Endothelial cell of umbilical vein (primary cell): ENCODE data around the gene WAS. TPM values are rescaled to one million over a fixed set of nuclear protein-coding genes. Genes with fewer than 3 reads are reported as not detected.

ENCODE experiments used
- BruUV-seq: library from RNA; stranded (reverse); fragments of 400-500 nt; replicated peaks from 2 replicates; lab custom pipeline; 2021; lab: Mats Ljungman, UMichigan
- CTCF ChIA-PET: fragments of 300-600, 350-600 bp; sonication (Branson Sonifier 250); formaldehyde crosslinking; loops from one replicate; lab custom pipeline; 2021; ENCODE audit warnings: antibody characterized with exemption, inconsistent platforms; lab: Charles Lee
- POLR2A ChIA-PET: fragments of 300-600, 350-600 bp; sonication (Branson Sonifier 250); formaldehyde crosslinking; loops from one replicate; lab custom pipeline; 2021; ENCODE audit warnings: antibody characterized with exemption, inconsistent platforms; lab: Charles Lee
- DNase-seq: peaks from one replicate; pipeline ENCODE4 v3.0.0-alpha.2; 2011; ENCODE audit warnings: low read depth, low spot score
- FAIRE-seq: peaks from 2 replicates; lab custom pipeline; 2011; peaks lifted over from hg19 to GRCh38; lab: Jason Lieb, UNC
- H2AFZ ChIP-seq: 2 replicates; pipeline ENCODE4 v1.6.0; 2012; ENCODE audit warnings: low read depth, low read length, control low read depth, inconsistent platforms
- H3K27ac ChIP-seq: 2 replicates; pipeline ENCODE4 v1.5.1; 2011; ENCODE audit warnings: low read depth, mild to moderate bottlenecking, control low read depth, low read length, moderate library complexity; ENCODE audit not compliant: insufficient read depth
- H3K27me3 ChIP-seq, 2 experiments: 2 replicates each; pipeline versions ENCODE4 v1.6.0 to v1.6.1; 2011; ENCODE audit warnings: low read length in 2 of 2, mixed read lengths in 1 of 2; ENCODE audit not compliant: control insufficient read depth in 2 of 2, insufficient read depth in 2 of 2
- H3K36me3 ChIP-seq, 2 experiments: 2 replicates in 1 of 2; 3 replicates in 1 of 2; pipeline ENCODE4 v1.5.1; 2011; ENCODE audit warnings: low read length in 2 of 2, mild to moderate bottlenecking in 1 of 2, moderate library complexity in 1 of 2; ENCODE audit not compliant: control insufficient read depth in 2 of 2, insufficient read depth in 2 of 2; ENCODE audit errors: extremely low read depth in 1 of 2
- H3K4me1 ChIP-seq: 3 replicates; pipeline ENCODE4 v1.5.1; 2011; ENCODE audit warnings: mild to moderate bottlenecking, low read length; ENCODE audit not compliant: control insufficient read depth, insufficient read depth; ENCODE audit errors: extremely low read depth
- H3K4me2 ChIP-seq: 2 replicates; pipeline ENCODE4 v1.6.1; 2011; ENCODE audit warnings: low read length, control low read depth, mixed read lengths; ENCODE audit not compliant: insufficient read depth
- H3K4me3 ChIP-seq, 3 experiments: fragments of 200-600 bp in 1 of 3; sonication (generic), shearing (Covaris generic) in 1 of 3; replicated peaks in 1 of 3; 2 replicates each; pipeline ENCODE4 v1.5.1; 2011 to 2016; ENCODE audit warnings: control low read depth in 3 of 3, low read length in 3 of 3, mild to moderate bottlenecking in 2 of 3, inconsistent platforms in 1 of 3, low read depth in 1 of 3, moderate library complexity in 1 of 3; ENCODE audit not compliant: insufficient read depth in 1 of 3
- H3K79me2 ChIP-seq: 2 replicates; pipeline ENCODE4 v1.6.0; 2012; ENCODE audit warnings: low read length, inconsistent platforms; ENCODE audit not compliant: control insufficient read depth, insufficient read depth
- H3K9ac ChIP-seq: replicated peaks from 2 replicates; pipeline ENCODE3; 2011; ENCODE audit warnings: low read length, control low read depth; ENCODE audit not compliant: insufficient read depth; ENCODE audit errors: extremely low read depth
- H3K9me1 ChIP-seq: replicated peaks from 3 replicates; pipeline ENCODE4 v1.6.0; 2011; ENCODE audit warnings: mild to moderate bottlenecking, low read length; ENCODE audit not compliant: control insufficient read depth, insufficient read depth; ENCODE audit errors: extremely low read depth
- H3K9me3 ChIP-seq: replicated peaks from 2 replicates; pipeline ENCODE4 v1.5.1; 2012; ENCODE audit warnings: low read length, inconsistent platforms; ENCODE audit not compliant: control insufficient read depth, insufficient read depth
- H4K20me1 ChIP-seq: replicated peaks from 2 replicates; pipeline ENCODE3; 2011; ENCODE audit warnings: mild to moderate bottlenecking, low read length; ENCODE audit not compliant: control insufficient read depth, insufficient read depth; ENCODE audit errors: extremely low read depth
- EZH2 ChIP-seq: IDR thresholded peaks from 2 replicates; pipeline ENCODE4 v1.6.1; 2012; ENCODE audit warnings: borderline replicate concordance, low read depth, mild to moderate bottlenecking, moderate library complexity, low read length, inconsistent platforms; ENCODE audit not compliant: severe bottlenecking
- FOS ChIP-seq: IDR thresholded peaks from 2 replicates; pipeline ENCODE4 v1.6.1; 2011; ENCODE audit warnings: mild to moderate bottlenecking, low read length, moderate library complexity, borderline replicate concordance; ENCODE audit not compliant: insufficient read depth
- GATA2 ChIP-seq: IDR thresholded peaks from 2 replicates; pipeline ENCODE4 v1.7.0; 2011; ENCODE audit warnings: low read depth, mild to moderate bottlenecking, moderate library complexity, mixed read lengths, low read length; ENCODE audit not compliant: insufficient read length, insufficient read depth
- JUN ChIP-seq: IDR thresholded peaks from 2 replicates; pipeline ENCODE4 v1.6.1; 2011; ENCODE audit warnings: borderline replicate concordance, low read depth; ENCODE audit not compliant: insufficient read length, insufficient read depth
- MYC ChIP-seq: IDR thresholded peaks from one replicate; pipeline ENCODE4 v1.6.1; 2011; ENCODE audit warnings: mild to moderate bottlenecking, low read depth, low read length
- POLR2A ChIP-seq: IDR thresholded peaks from 2 replicates; pipeline ENCODE4 v1.6.1; 2012; ENCODE audit warnings: low read depth, mild to moderate bottlenecking, control low read depth, low read length
- POLR2AphosphoS5 ChIP-seq: IDR thresholded peaks from 2 replicates; pipeline ENCODE4 v1.6.1; 2012; ENCODE audit warnings: low read depth, mild to moderate bottlenecking, control low read depth, low read length, moderate library complexity; ENCODE audit not compliant: insufficient read depth
- dilution Hi-C: fragments of 300-500 bp; cut with MboI; formaldehyde crosslinking; loops from one replicate; pipeline ENCODE4 v1.15.0; 2019; ENCODE audit warnings: low sequenced_read_pairs; ENCODE audit not compliant: extremely low pct_ligation_motif_present
- intact Hi-C: fragments of 100-400 bp; cut with micrococcal nuclease; formaldehyde crosslinking; loops from one replicate; pipeline ENCODE4 v1.10.0; 2022
- polyA plus RNA-seq, 4 experiments: library from polyadenylated mRNA; depleted of rRNA in 3 of 4; stranded (reverse) in 3 of 4; unstranded in 1 of 4; fragments of >200 nt; gene quantifications; 2 replicates each; pipeline versions ENCODE4 v1.2.1 to v1.2.3, GENCODE V29; 2011 to 2012; ENCODE audit warnings: missing spikeins in 1 of 4
- small RNA-seq: library from RNA; depleted of rRNA; stranded (forward); fragments of <200 nt; gene quantifications from one replicate; pipeline ENCODE3, GENCODE V24; 2012; ENCODE audit warnings: low replicate concordance, low read depth; ENCODE audit not compliant: insufficient read depth, insufficient read length
- total RNA-seq: library from RNA; stranded (reverse); gene quantifications from 2 replicates; pipeline ENCODE4 v1.2.3, GENCODE V29; 2021
- TF ChIP-seq, protein P1 (sequence below): IDR thresholded peaks from 2 replicates; pipeline ENCODE4 v1.6.1; 2011; ENCODE audit not compliant: insufficient read depth, insufficient read length
- TF ChIP-seq, protein P2 (sequence below), 2 donors: IDR thresholded peaks; 1 replicate in 1 of 2; 2 replicates in 1 of 2; pipeline ENCODE4 v1.5.1; 2011; ENCODE audit warnings: low read length in 2 of 2, mild to moderate bottlenecking in 2 of 2, moderate library complexity in 2 of 2, control low read depth in 1 of 2, inconsistent platforms in 1 of 2, low read depth in 1 of 2; ENCODE audit not compliant: insufficient read depth in 1 of 2; ENCODE audit errors: extremely low read depth in 1 of 2

The WAS gene
- total and polyA plus RNA-seq, 2 donors (not counting 3 experiments of a cell fraction or from before 2014, with no cell fraction given): 0.73 TPM; not detected in 1

DNA sequence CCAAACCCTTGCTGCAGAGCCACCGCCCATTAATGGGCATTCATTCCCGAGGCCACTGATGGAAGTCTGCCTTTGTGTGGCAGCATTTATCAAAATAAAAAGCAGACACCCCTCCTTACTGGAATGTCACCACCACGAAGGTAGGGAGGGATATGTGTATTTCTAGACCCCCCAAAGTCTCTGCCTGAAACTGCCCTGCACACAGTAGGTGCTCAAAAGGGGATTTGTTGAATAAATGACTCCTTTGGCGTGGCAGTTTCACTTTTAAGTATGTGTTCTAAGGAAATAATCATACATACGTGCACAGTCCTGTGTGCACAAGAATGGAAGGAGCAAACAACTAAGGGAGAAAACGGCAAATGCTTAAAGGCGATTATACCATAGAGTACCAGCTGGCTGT, 54.3 kb downstream of the WAS start:
- H3K79me2 ChIP-seq: no peaks in the 10 kb centered on the region
- H3K36me3 ChIP-seq: no peaks in the 10 kb centered on the region
- peak overlapping the region; percentile 39 for H3K4me2 ChIP-seq
- POLR2A ChIA-PET: interaction anchor here (0.7 to 1.4 kb wide), 2 partner anchors 64 to 159 kb away, joined by 3 to 5 read pairs; partner anchors contain the start of genes HDAC6, PQBP1 and TIMM17B
- no peaks in the 10 kb centered on the region for H3K9me3 ChIP-seq
- H3K9ac ChIP-seq: peak overlapping the region; percentile 66
- H3K9me1 ChIP-seq: no peaks in the 10 kb centered on the region
- intact Hi-C loops: loop anchor here (1.0 to 2.0 kb wide), 4 partner anchors 42 to 159 kb away; partner anchors contain the start of genes PQBP1, SUV39H1 and TIMM17B
- H4K20me1 ChIP-seq: no peaks in the 10 kb centered on the region
- FAIRE-seq (no peak), DNase-seq (no peak)
- H3K27ac ChIP-seq: peak overlapping the region; percentile 64
- peak overlapping the region in 2 of 3 experiments; percentile 45 to 58 for H3K4me3 ChIP-seq
- BruUV-seq: no TSS peak
- dilution Hi-C loops: no loop called here
- no peaks in the 10 kb centered on the region for H3K27me3 ChIP-seq
- H2AFZ ChIP-seq: peak overlapping the region; percentile 72
- CTCF ChIA-PET: interaction anchor here (1.0 kb wide), 1 partner anchor 89 kb away, joined by 3 read pairs; no protein-coding TSS in a partner anchor
- H3K4me1 ChIP-seq: peaks cover 3% of the 10 kb centered on the region
- TF ChIP-seq FOS (no peak), JUN (no peak), EZH2 (no peak), GATA2 (no peak), POLR2A (no peak), POLR2AphosphoS5 (no peak), MYC (no peak)
- TF ChIP-seq, protein P1, sequence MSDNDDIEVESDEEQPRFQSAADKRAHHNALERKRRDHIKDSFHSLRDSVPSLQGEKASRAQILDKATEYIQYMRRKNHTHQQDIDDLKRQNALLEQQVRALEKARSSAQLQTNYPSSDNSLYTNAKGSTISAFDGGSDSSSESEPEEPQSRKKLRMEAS: no peak
- TF ChIP-seq, protein P2, sequence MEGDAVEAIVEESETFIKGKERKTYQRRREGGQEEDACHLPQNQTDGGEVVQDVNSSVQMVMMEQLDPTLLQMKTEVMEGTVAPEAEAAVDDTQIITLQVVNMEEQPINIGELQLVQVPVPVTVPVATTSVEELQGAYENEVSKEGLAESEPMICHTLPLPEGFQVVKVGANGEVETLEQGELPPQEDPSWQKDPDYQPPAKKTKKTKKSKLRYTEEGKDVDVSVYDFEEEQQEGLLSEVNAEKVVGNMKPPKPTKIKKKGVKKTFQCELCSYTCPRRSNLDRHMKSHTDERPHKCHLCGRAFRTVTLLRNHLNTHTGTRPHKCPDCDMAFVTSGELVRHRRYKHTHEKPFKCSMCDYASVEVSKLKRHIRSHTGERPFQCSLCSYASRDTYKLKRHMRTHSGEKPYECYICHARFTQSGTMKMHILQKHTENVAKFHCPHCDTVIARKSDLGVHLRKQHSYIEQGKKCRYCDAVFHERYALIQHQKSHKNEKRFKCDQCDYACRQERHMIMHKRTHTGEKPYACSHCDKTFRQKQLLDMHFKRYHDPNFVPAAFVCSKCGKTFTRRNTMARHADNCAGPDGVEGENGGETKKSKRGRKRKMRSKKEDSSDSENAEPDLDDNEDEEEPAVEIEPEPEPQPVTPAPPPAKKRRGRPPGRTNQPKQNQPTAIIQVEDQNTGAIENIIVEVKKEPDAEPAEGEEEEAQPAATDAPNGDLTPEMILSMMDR (IDR thresholded peaks at IDR 0.05; ENCODE audit: extremely low read depth in 1 of 2, insufficient read depth in 1 of 2, low read depth in 1 of 2, low read length in 2 of 2): no peak

Small RNA genes lying within 50 kb of the gene (small RNA-seq; reads per million reads assigned to genes)
- gene RNU6-1056P: not detected

Other genes starting within 250 kb of the WAS start
- 25.1 and 28.8 TPM in 2 replicates for gene SLC38A5, start 213.5 kb upstream of the WAS start, total RNA-seq
- 21.6 and 24.1 TPM in 2 replicates for gene SLC38A5, start 213.5 kb upstream of the WAS start, polyA plus RNA-seq
- gene FTSJ1, start 207.6 kb upstream of the WAS start, total RNA-seq: 52.9 and 59.9 TPM in 2 replicates
- 63.9 and 76.3 TPM in 2 replicates for gene FTSJ1, start 207.6 kb upstream of the WAS start, polyA plus RNA-seq
- gene PORCN, start 174.8 kb upstream of the WAS start, total RNA-seq: 7.6 and 12.0 TPM in 2 replicates
- gene PORCN, start 174.8 kb upstream of the WAS start, polyA plus RNA-seq: 20.9 and 21.0 TPM in 2 replicates
- 102 and 114 TPM in 2 replicates for gene EBP, start 162.0 kb upstream of the WAS start, total RNA-seq
- 178 and 183 TPM in 2 replicates for gene EBP, start 162.0 kb upstream of the WAS start, polyA plus RNA-seq
- gene TBC1D25, start 144.1 kb upstream of the WAS start, total RNA-seq: 14.4 and 16.3 TPM in 2 replicates
- 16.0 and 18.3 TPM in 2 replicates for gene TBC1D25, start 144.1 kb upstream of the WAS start, polyA plus RNA-seq
- 477 and 485 TPM in 2 replicates for gene RBM3, start 109.3 kb upstream of the WAS start, total RNA-seq
- 223 and 313 TPM in 2 replicates for gene RBM3, start 109.3 kb upstream of the WAS start, polyA plus RNA-seq
- 85.0 and 96.1 TPM in 2 replicates for gene WDR13, start 86.3 kb upstream of the WAS start, total RNA-seq
- gene WDR13, start 86.3 kb upstream of the WAS start, polyA plus RNA-seq: 169 and 253 TPM in 2 replicates
- 18.2 and 20.0 TPM in 2 replicates for gene SUV39H1, start 12.9 kb downstream of the WAS start, total RNA-seq
- gene SUV39H1, start 12.9 kb downstream of the WAS start, polyA plus RNA-seq: 19.0 and 22.0 TPM in 2 replicates
- not detected in 2 replicates for gene GLOD5, start 77.9 kb downstream of the WAS start, total RNA-seq
- gene GLOD5, start 77.9 kb downstream of the WAS start, polyA plus RNA-seq: not detected in 2 replicates
- gene GATA1, start 102.8 kb downstream of the WAS start, total RNA-seq: not detected in 2 replicates
- gene GATA1, start 102.8 kb downstream of the WAS start, polyA plus RNA-seq: not detected in 2 replicates
- 58.4 and 65.7 TPM in 2 replicates for gene HDAC6, start 118.3 kb downstream of the WAS start, total RNA-seq
- gene HDAC6, start 118.3 kb downstream of the WAS start, polyA plus RNA-seq: 43.7 and 49.3 TPM in 2 replicates
- gene ERAS, start 142.7 kb downstream of the WAS start, total RNA-seq: not detected in 2 replicates
- gene ERAS, start 142.7 kb downstream of the WAS start, polyA plus RNA-seq: 0.14 TPM in 1 of 2 replicates, not detected in the other
- 0.44 TPM in 1 of 2 replicates, not detected in the other for gene PCSK1N, start 151.8 kb downstream of the WAS start, total RNA-seq
- gene PCSK1N, start 151.8 kb downstream of the WAS start, polyA plus RNA-seq: not detected in 2 replicates
- 30.0 and 36.0 TPM in 2 replicates for gene TIMM17B, start 214.0 kb downstream of the WAS start, total RNA-seq
- gene TIMM17B, start 214.0 kb downstream of the WAS start, polyA plus RNA-seq: 73.1 and 107 TPM in 2 replicates
- 72.8 and 86.3 TPM in 2 replicates for gene PQBP1, start 214.1 kb downstream of the WAS start, total RNA-seq
- gene PQBP1, start 214.1 kb downstream of the WAS start, polyA plus RNA-seq: 83.5 and 86.8 TPM in 2 replicates
- gene SLC35A2, start 227.8 kb downstream of the WAS start, total RNA-seq: 28.9 and 31.4 TPM in 2 replicates
- gene SLC35A2, start 227.8 kb downstream of the WAS start, polyA plus RNA-seq: 64.5 and 76.5 TPM in 2 replicates
- gene PIM2, start 235.2 kb downstream of the WAS start, total RNA-seq: 5.5 and 7.4 TPM in 2 replicates
- 7.4 and 7.5 TPM in 2 replicates for gene PIM2, start 235.2 kb downstream of the WAS start, polyA plus RNA-seq